OCI-LY7 (cell line): ENCODE data around the gene PLVAP. TPM values are rescaled to one million over a fixed set of nuclear protein-coding genes. Genes with fewer than 3 reads are reported as not detected.

Experiments
- BruUV-seq: library from RNA; stranded (reverse); fragments of 400-500 nt; replicated peaks from 2 replicates; lab custom pipeline; 2021; lab: Mats Ljungman, UMichigan
- CTCF ChIA-PET: fragments of 300-600 bp; sonication (Branson Sonifier 250); formaldehyde crosslinking; loops from one replicate; lab custom pipeline; 2022; ENCODE audit warnings: antibody characterized with exemption; ENCODE audit not compliant: unreplicated experiment; lab: Charles Lee
- POLR2A ChIA-PET: fragments of 300-600 bp; sonication (Branson Sonifier 250); formaldehyde crosslinking; loops from one replicate; lab custom pipeline; 2022; ENCODE audit warnings: antibody characterized with exemption; lab: Charles Lee
- DNase-seq: peaks from one replicate; pipeline ENCODE4 v3.0.0-alpha.2; 2015; ENCODE audit warnings: low spot score
- H2AFZ ChIP-seq: fragments of 200-600 bp; sonication (generic), shearing (Covaris generic); 2 replicates; pipeline ENCODE4 v1.6.1; 2014; ENCODE audit warnings: mild to moderate bottlenecking, antibody characterized with exemption, low read length, moderate library complexity
- H3K27ac ChIP-seq: fragments of 200-600 bp; sonication (generic); 2 replicates; pipeline ENCODE4 v1.5.1; 2014; ENCODE audit warnings: mixed run types, low read depth, mild to moderate bottlenecking, moderate library complexity, low read length, inconsistent platforms; ENCODE audit not compliant: poor library complexity, severe bottlenecking
- H3K36me3 ChIP-seq: fragments of 200-600 bp; sonication (generic); 2 replicates; pipeline ENCODE4 v1.6.1; 2014; ENCODE audit warnings: mild to moderate bottlenecking, antibody characterized with exemption, low read length, moderate library complexity, mixed read lengths; ENCODE audit not compliant: insufficient read depth
- H3K4me1 ChIP-seq: fragments of 200-600 bp; sonication (generic); 2 replicates; pipeline ENCODE4 v1.5.1; 2014; ENCODE audit warnings: mild to moderate bottlenecking, low read length; ENCODE audit not compliant: insufficient read depth, poor library complexity, severe bottlenecking
- H3K4me2 ChIP-seq: fragments of 200-600 bp; sonication (generic); 2 replicates; pipeline ENCODE4 v1.6.1; 2014; ENCODE audit warnings: mild to moderate bottlenecking, low read length
- H3K4me3 ChIP-seq: fragments of 200-600 bp; sonication (generic); 2 replicates; pipeline ENCODE4 v1.5.1; 2014; ENCODE audit warnings: mild to moderate bottlenecking, low read depth, low read length; ENCODE audit not compliant: poor library complexity, severe bottlenecking
- H3K79me2 ChIP-seq: fragments of 200-600 bp; sonication (generic); 2 replicates; pipeline ENCODE4 v1.6.1; 2016; ENCODE audit warnings: low read depth, mild to moderate bottlenecking, low read length, moderate library complexity, mixed read lengths; ENCODE audit not compliant: insufficient read depth
- H3K9me2 ChIP-seq: fragments of 200-600 bp; sonication (generic); 2 replicates; pipeline ENCODE4 v1.6.1; 2016; ENCODE audit warnings: mild to moderate bottlenecking, low read length, mixed read lengths; ENCODE audit not compliant: insufficient read depth
- H3K9me3 ChIP-seq: fragments of 200-600 bp; sonication (generic); 2 replicates; pipeline ENCODE4 v1.6.1; 2014; ENCODE audit warnings: mild to moderate bottlenecking, mixed run types, low read length, mixed read lengths
- H4K20me1 ChIP-seq: fragments of 200-600 bp; sonication (generic); 2 replicates; pipeline ENCODE4 v1.6.1; 2014; ENCODE audit warnings: mild to moderate bottlenecking, antibody characterized with exemption, low read length, moderate library complexity, mixed read lengths; ENCODE audit not compliant: insufficient read depth
- CTCF ChIP-seq: fragments of 200-600 bp; sonication (generic); conservative IDR thresholded peaks from 2 replicates; pipeline ENCODE4 v1.5.1; 2014; ENCODE audit warnings: mild to moderate bottlenecking, antibody characterized with exemption, low read length, moderate library complexity, mixed read lengths
- EZH2phosphoT487 ChIP-seq: fragments of 200-600 bp; sonication (generic); IDR thresholded peaks from 2 replicates; pipeline ENCODE4 v1.6.1; 2018; ENCODE audit warnings: low read depth, borderline replicate concordance, mild to moderate bottlenecking, mixed run types, antibody characterized with exemption, low read length, moderate library complexity, mixed read lengths
- intact Hi-C: fragments of 100-400 bp; cut with micrococcal nuclease; formaldehyde crosslinking; loops from one replicate; pipeline ENCODE4 v1.10.0; 2022; ENCODE audit not compliant: unreplicated experiment
- total RNA-seq, 2 experiments: library from RNA; depleted of rRNA in 1 of 2; stranded (reverse); fragments of >200 nt in 1 of 2; shearing (Covaris generic) in 1 of 2; gene quantifications; 2 replicates each; pipeline ENCODE4 v1.2.3, GENCODE V29; 2014 to 2022

PLVAP gene
- total RNA-seq, 2 experiments from 2014 or later = 0.16 to 1.5 TPM

- intact Hi-C loops = no loop called here
- Histone ChIP-seq H3K36me3 (peaks cover 48% of the 10 kb centered on the region), H3K79me2 (no peaks in the 10 kb centered on the region), H3K4me3 (no peak overlapping the region), H2AFZ (no peak overlapping the region), H3K9me3 (no peaks in the 10 kb centered on the region), H3K4me1 (peaks cover 9% of the 10 kb centered on the region), H4K20me1 (no peaks in the 10 kb centered on the region), H3K4me2 (no peak overlapping the region), H3K9me2 (no peaks in the 10 kb centered on the region), H3K27ac (no peak overlapping the region)
- POLR2A ChIA-PET = no interaction called here
- CTCF ChIA-PET = no interaction called here
- TSS peak; percentile 93 for BruUV-seq
- TF ChIP-seq EZH2phosphoT487 (no peak), CTCF (no peak)
- no peak for DNase-seq
These were observed 57.5 kb downstream of the PLVAP start for GRCh38 chr19:17319473-17320238.

GRCh38 chr19:17318966-17319365, 58.2 kb downstream of the PLVAP start:
- POLR2A ChIA-PET = no interaction called here
- BruUV-seq = no TSS peak

More at GRCh38 chr19:17318966-17319365, 58.2 kb downstream of the PLVAP start:
- Histone ChIP-seq H3K27ac (no peak overlapping the region), H3K9me3 (no peaks in the 10 kb centered on the region), H3K79me2 (no peaks in the 10 kb centered on the region), H3K4me3 (no peak overlapping the region), H3K4me1 (peaks cover 6% of the 10 kb centered on the region), H4K20me1 (no peaks in the 10 kb centered on the region), H3K9me2 (no peaks in the 10 kb centered on the region), H3K36me3 (peaks cover 55% of the 10 kb centered on the region), H2AFZ (no peak overlapping the region), H3K4me2 (no peak overlapping the region)
- intact Hi-C loops = no loop called here
- CTCF ChIA-PET = no interaction called here
- TF ChIP-seq CTCF (no peak), EZH2phosphoT487 (no peak)
- no peak for DNase-seq
